ENCODE measurements around the gene GNAS.

DNA sequence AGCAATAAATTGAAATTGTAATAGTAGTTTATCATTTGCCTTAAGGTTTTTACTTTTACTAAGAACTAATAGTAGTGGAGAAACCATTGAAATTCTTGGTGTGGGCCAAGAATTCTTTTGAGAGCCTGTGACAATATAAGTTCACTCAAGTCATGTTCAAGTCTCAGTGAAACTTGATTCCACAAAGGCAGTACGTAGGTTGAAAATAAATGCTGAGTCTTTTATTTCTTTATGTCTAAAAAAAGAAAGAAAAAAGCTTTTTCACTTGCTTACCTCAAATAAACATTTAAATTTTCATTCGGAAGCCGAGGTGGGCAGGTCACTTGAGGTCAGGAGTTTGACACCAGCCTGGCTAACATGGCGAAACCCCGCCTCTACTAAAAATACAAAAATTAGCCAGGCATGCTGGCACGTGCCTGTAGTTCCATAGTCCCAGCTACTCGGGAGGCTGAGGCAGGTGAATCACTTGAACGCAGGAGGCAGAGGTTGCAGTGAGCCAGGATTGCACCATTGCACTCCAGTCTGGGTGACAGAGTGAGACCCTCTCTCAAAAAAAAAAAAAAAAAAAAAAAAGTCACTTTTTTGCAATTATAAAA is 70.7 kb downstream of the GNAS start:
- no peak for TF ChIP-seq ELF4 (IDR thresholded peaks at IDR 0.05)
- TF ChIP-seq FOXK2 (IDR thresholded peaks at IDR 0.05) = no peak
- TF ChIP-seq SP1 (IDR thresholded peaks at IDR 0.05) = no peak
- TF ChIP-seq FOXA1 (IDR thresholded peaks at IDR 0.05) = no peak
- TF ChIP-seq ZNF384 (IDR thresholded peaks at IDR 0.05) = no peak
- TF ChIP-seq, protein P1, sequence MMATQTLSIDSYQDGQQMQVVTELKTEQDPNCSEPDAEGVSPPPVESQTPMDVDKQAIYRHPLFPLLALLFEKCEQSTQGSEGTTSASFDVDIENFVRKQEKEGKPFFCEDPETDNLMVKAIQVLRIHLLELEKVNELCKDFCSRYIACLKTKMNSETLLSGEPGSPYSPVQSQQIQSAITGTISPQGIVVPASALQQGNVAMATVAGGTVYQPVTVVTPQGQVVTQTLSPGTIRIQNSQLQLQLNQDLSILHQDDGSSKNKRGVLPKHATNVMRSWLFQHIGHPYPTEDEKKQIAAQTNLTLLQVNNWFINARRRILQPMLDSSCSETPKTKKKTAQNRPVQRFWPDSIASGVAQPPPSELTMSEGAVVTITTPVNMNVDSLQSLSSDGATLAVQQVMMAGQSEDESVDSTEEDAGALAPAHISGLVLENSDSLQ (IDR thresholded peaks at IDR 0.05) = no peak
- no peak for TF ChIP-seq NFRKB (IDR thresholded peaks at IDR 0.05)
